ENCODE measurements around the gene CLDN19.
"Not testable (repeated sequence)": the region's sequence is repeated elsewhere in the genome, so short reads cannot be mapped to it uniquely, and the experiment has no call there.

CLDN19 gene

DNA sequence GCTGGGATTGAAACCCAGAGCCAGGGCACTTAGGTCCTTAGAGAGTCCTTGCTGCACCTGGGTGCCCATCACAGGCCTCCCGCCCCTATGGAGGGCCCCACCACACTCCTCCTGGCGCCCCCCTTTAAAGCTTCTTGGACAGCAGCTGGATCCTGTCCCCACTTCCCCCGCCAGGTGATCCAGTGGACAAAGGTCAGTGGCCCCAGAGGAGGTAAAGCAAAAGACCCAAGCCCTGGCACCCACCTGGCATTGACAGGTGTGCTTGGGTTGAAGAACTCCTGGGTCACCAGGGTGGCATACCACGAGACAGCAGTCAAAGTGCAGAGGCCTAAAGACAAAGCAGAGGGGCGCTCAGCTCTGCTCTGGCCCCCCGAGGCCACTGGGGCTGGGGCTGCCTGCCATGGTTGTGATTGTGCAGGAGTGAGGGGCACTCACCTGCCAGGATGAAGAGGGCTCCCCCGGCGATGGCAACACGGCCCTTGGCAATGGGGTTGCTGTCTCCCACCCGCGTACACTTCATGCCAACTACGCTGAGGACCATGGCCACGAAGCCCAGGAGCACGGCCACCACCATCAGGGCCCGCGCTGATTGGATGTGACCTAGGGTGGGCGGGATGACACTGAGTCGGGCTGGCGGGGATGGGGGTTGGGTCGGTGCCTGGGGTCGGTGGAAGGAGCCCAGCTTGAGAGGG, 1.9 kb downstream of the CLDN19 start:
- no peak for DNase-seq (ENCODE audit: low read depth)

DNA sequence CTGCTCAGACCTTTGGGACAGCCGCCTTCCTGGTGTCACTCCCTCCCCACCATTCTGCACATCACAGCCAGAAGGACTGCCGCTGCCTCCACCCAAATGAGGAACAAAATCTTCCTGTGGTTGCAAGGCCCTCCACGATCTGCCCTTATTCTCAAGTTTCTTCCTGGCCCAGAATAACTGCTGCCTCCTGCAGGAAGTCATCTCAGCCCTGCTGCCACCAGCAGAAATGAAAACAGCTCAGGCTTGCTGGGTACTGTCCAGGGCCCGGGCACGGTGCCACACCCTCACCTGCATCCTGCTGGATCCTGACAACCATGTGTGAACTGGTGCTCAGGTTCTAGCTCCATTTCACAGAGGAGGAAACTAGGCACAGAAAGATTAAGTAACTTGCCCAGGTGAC, 2.8 kb downstream of the CLDN19 start:
- no peak for DNase-seq (ENCODE audit: low read depth)

DNA sequence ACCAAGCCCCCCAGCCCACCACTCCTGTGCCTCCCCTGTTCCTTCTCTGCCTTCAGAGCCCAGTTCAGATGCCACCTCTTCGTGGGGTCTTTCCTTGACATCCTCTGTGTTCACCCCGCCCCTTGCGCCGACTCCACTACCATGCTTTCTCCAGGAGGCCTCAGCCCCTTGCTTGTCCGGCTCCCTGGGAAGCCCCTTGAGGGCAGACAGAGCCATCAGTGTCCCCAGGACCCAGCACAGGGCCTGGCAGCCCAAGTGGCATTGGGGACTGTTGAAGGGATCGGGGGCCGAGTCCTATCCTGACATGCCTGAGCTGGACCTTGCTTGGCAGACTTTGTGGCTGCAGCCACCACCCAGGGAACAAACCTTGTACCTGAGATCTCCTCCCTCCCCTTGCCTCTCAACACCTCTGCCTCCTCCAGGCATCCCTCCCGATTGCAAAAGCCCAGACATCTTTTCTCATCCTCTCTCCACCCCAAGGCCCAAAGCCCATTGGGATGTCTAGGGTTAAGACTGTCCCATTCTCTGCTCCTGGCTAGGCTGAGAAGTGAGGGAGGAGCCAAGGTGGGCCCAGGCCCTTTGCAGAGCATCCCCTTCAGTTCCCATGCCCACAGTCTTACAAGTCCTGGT, 3.4 kb downstream of the CLDN19 start:
- DNase-seq (ENCODE audit: low read depth), result no peak

DNA sequence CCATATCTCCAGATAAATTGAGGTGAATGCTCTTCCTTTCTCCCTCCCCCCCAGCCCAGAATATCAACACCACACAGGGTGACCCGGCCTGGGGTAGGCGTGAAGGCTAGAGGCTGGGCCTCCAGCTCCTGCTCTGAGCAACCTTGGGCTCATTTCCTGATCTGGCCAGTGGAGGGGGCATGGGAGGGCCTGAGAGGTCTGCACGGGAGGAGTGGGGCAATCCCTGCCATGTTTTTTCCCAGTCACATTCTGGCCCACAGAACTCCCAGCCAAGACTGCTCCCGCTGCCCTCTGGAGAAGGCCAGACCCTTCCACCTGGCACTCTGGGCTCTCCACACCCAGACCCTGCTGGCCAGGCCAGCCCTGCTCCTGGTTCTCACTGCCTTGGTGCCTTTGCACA, 3.9 kb downstream of the CLDN19 start:
- DNase-seq (ENCODE audit: low read depth), result no peak

DNA sequence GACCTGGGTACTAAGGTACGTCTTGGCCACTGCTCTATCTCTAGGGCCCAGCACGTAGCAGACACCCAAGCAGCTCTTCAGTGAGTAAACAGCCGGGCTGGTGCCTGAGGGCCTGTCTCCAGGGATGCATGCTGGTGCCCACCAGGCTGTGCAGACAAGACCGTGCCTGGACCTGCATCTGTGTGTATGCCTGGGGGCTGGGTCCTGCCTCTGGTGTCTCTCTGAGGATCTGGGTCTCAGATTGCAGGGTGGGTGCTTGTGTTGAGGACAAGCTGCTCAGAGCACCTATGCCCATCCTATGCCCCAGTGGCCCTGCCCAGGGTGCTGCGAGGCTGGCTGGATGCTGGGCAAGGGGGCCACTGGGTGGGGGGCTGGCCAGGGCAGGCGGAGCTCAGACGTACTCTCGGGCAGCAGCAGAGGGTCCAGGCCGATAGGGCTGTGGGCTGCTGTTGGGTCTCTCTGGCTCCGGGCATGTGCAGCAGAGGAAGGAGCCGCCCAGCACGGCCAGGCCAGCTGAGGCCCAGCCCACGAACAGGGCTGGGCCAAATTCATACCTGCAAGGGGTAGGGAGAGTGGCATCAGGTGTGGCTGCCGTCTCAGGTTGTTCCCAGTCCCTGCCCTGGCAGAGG, 4.4 kb downstream of the CLDN19 start:
- no peak for DNase-seq (ENCODE audit: low read depth)

DNA sequence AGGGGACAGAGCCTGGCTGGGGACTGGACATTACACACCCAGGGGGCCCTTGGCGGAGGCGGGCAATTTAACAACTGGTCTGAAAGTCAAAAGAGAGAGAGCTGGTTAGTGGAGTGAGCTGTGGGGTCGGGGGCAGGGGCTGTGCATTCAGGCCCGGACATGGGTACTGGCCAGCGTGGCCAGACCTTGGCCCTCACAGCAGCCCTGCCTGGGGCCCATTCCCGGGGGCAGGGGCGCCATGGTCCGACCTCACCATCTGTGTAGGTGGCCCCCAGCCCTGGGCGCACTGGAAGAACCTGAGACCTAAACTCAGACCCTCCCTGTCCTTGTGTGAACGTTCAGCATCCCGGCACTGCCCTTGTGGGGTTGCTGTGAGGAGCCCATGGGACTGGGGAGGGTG, 5.0 kb downstream of the CLDN19 start:
- DNase-seq (ENCODE audit: low read depth), result no peak

DNA sequence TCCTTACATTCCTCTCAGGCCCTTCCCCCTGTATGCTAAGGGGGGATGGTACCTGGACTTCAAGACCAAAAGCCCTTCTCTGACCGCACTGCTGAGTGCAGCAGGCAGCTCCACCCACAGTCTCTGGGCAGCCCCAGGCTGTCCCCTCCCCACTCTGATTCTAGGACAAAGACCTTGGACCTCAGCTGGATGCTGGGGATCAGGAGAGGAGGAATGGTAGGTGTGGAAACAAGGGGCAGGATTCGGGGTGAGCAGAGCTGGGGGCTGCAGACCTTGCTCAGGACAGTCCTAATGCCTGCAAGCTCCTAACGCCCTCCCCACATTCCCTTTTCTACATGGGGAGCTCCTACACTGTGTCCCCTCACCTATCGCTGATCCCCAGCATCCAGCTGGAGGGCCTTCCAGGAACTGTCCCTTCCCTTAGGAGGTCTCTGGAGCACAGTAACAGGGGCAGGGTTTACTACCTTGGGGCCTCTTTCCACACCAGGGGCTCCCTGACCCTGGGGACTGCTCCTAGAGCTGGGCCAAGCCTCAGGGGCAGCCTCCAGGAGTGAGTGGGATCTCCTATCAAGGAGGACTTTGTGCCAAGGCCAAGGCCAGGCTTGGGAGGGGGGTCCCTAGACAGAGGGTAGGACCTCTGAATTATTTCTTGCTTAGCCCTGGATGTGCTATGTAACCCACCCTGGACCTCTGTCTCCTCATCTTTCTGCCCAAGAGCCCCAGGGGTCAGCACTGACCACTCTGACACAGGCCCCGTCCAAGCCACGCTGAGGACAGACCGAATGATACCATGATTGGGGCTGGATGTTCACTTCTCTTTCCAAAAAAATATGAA, 5.6 kb downstream of the CLDN19 start:
- no peak for DNase-seq (ENCODE audit: low read depth)

DNA sequence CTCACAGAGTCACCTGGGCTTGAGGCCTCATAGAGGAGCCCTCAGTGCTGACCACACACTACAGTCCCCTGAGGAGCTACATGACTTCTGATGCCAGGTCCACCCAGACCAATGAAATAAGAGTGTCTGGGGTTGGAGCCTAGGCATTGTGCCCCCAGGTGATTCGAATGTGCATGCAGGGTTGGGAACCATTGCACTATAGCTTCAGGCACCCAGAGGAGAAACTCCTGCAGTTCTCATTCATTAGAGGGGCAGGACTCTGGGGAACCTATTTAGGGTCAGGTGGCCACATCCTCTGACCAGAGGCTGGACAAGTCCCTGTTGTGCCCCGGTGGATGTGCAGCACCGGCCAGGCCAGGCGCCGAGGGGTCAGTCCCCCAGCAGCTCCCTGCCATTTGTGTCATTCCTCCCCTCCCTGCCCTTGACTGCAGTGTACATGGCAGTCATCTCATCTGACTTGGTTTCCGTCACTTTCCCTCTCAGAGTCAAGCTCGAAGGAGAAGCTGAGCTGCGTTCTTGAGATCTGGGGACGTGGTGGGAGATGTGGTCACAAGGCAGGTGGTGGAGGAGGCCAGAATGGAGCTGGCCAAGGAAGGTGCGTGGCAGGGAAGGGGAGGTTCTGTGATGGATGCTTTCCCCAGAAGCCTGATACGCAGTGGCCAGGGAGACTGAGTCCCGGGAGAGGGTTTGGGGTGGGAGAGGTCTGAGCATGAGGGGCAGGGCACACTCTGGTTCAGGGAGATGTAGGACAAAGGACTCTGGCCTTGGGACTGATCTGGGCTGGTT, 6.4 kb downstream of the CLDN19 start:
- no peak for DNase-seq (ENCODE audit: low read depth)

DNA sequence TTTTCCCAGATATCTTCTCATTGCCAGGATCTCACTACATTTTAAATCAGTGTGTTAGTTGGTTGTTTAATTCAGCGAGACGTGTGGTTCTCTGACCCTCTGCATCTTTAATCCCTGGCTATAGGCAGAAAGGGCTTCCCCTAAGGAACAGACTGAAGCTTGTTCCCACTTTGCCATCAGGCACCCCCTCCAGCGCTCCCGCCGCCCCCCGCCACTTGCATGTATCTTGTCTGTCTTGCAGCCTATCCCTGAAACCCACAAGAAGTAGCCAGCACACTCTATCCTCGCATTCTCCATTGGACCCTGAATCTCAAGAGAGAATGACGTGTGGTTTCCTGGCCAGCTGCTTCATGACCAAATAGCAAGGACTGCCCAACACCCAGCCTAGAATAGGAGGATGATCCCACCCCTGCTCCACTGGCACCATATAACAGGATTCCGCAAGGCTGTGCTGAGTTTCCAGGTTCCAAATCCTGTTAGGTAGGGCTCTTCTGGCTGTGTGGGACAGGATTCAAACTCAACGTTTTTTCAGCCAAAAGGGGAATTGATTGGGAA, 7.8 kb downstream of the CLDN19 start:
- no peak for DNase-seq (ENCODE audit: low read depth)

DNA sequence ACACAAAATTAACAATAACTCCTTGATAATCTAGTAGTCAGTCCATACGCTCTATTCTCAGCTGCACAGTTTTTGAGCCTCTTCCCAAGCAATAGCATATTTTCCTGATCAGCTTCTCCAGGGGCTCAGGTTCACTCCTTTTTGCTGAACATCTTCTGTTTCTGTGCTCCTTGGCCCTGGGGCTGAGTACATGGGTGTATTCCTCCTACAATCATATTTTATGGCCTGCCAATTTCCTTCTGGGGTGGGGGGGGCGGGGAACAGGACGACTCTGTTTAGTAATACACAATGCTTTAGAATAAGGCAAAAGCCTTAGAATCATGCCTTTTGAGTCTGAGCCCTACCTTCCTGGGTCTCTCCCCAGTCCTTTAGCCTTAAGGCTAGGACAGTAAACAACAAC, 8.5 kb downstream of the CLDN19 start:
- no peak for DNase-seq (ENCODE audit: low read depth)

DNA sequence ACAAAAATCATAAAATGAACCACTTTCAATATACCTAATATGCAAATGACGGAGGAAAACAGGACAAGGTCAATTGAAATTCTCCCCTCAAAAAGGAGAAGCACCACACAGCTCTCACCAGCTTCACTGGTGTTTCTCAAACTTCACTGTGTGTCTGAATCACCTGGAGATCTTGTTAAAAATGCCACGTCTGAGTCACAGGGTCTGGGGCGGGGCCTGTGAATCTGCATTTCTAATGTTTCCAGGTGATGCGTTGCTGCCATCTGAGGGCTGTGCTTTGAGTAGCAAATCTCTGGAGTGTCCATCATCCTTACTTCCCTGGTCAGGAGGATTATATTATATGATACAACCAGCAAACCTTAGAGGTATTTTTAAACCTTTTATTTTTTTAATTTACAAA, 9.0 kb downstream of the CLDN19 start:
- no peak for DNase-seq (ENCODE audit: low read depth)

DNA sequence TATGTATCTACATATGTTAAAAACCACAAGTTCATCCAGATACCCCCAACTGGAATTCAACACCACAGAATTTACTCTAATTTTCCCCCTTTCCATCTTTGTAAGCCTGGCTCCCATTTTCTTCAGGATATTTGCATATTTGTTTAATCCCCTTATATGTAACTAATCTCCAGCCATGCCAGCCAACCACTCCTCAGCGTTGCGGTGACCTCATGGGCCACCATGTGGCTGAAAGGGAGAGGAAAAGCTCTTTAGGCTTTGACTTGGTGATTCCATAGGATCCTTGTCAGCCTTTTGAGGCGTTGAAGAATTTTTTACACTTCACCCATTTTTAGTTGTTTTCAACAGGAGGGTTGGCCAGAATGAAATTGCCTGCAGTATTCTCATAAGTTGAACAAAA, 10.0 kb downstream of the CLDN19 start:
- no peak for DNase-seq (ENCODE audit: low read depth)

DNA sequence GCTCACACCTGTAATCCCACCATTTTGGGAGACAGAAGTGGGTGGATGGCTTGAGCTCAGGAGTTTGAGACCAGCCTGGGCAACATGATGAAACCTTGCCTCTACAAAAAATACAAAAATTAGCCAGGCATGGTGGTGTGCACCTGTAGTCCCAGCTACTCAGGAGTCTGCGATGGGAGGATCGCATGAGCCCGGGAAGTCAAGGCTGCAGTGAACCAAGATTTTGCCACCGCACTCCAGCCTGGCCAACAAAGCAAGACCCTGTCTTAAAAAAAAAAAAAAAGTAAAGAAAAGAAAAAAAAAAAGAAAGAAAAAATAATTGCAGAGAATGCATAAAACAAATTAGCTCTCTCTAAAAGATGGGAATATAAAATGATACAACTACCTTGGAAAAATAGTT, 14.2 kb downstream of the CLDN19 start:
- not testable (repeated sequence) for DNase-seq (ENCODE audit: low read depth)

DNA sequence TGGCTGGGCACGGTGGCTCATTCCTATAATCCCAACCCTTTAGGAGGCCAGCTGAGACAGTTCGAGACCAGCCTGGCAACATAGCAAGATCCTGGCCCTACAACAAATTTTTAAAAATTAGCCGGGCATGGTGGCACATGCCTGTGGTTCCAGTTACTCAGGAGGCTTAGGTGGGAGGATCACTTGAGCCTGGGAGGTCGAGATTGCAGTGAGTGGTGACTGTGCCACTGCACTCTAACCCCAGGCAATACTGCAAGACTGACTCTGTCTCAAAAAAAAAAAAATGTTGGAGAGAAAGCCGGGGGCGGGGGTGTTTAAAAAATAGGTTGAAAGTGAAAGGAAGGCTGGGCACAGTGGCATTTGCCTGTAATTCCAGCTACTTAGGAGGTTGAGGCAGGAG, 16.5 kb downstream of the CLDN19 start:
- no peak for DNase-seq (ENCODE audit: low read depth)

DNA sequence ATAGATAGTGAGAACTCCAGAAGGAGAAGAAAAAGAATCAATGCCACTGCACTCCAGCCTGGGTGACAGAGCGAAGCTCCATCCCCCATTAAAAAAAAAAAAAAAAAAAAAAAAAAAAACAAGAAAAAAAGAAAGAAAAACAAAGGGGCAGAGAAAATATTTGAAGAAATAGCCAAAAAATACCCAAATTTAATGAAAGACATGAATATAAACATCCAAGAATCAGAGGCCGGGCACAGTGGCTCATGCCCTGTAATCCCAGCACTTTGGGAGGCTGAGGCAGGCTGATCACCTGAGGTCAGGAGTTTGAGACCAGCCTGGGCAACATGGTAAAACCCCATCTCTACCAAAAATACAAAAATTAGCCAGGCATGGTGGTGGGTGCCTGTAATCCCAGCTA, 17.6 kb downstream of the CLDN19 start:
- DNase-seq (ENCODE audit: low read depth), result not testable (repeated sequence)

DNA sequence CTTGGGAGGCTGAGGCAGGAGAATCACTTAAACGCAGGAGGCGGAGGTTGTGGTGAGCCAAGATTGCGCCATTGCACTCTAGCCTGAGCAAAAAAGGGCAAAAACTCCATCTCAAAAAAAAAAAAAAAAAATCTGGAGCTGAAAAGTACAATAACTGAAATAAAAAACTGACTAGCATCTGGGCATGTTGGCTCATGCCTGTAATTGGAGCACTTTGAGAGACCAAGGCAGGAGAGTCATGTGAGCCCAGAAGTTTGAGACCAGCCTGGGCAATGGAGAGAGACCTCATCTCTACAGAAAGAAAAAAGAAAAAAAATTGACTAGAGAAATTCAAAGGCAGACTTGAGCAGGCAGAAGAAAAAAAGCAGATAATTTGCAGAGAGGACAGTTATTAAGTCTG, 18.1 kb downstream of the CLDN19 start:
- DNase-seq (ENCODE audit: low read depth), result no peak

DNA sequence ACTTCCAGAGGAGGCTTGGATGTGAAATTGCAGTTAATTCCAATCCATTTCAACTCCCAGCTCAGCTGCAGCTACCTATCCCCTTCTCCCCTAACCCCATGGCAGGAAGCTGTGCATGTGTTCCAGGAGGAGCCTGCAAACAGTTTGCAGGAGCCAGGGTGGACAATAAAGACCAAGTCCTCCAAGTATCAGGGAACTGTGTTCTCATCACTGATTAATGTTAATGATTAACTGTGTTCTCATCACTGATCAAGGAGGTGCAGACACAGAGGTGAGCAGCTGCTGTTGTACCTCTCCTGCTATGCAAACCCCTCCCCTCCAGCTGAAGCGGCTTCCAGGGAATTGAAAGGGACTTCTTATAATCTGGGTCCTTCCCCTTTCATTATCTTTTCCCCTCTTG, 19.2 kb downstream of the CLDN19 start:
- DNase-seq (ENCODE audit: low read depth), result no peak

DNA sequence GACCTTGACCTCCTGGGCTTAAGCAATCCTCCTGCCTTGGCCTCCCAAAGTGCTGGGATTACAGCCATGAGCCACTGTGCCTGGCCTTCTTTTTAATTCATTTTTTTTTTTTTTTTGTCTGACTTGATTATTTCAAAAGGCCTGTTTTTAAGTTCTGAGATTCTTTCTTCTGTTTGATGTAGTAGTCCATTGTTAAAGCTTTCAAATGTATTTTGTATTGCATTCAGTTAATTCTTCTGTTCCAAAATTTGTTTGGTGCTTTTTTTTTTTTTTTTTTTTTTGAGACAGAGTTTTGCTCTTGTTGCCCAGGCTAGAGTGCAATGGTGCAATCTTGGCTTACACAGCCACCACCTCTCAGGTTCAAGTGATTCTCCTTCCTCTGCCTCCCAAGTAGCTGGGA, 25.6 kb downstream of the CLDN19 start:
- DNase-seq (ENCODE audit: low read depth), result not testable (repeated sequence)

DNA sequence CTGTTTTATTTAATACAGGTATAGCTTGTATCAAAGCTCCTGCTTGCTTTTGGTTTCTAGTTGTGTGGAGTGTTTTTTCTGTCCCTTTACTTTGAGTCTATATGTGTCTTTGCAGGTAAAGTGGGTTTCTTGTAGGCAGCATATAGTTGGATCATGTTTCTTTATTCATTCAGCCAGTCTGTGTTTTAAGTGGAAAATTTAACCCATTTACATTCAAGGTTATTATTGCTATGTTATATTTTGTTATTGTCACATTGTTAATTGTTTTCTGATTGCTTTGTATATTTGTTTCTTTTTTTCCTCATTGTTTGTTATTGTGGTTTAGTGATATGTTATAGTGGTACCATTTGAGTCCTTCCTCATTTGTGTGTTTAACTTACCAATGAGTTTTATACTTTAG, 26.7 kb downstream of the CLDN19 start:
- DNase-seq (ENCODE audit: low read depth), result no peak

DNA sequence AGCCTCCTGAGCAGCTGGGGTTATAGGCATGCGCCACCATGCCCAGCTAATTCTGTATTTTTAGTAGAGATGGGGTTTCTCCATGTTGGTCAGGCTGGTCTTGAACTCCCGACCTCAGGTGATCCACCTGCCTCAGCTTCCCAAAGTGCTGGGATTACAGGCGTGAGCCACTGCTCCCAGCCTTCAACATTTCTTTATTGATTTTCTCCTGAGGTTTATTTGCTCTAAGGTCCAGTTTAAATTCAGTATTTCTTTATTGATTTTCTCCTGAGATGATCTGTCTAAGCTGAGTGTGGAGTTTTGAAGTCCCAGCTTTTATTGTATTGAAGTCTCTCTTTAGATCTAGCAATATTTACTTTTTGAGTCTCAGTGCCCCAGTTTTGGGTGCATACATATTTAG, 27.2 kb downstream of the CLDN19 start:
- DNase-seq (ENCODE audit: low read depth), result not testable (repeated sequence)

DNA sequence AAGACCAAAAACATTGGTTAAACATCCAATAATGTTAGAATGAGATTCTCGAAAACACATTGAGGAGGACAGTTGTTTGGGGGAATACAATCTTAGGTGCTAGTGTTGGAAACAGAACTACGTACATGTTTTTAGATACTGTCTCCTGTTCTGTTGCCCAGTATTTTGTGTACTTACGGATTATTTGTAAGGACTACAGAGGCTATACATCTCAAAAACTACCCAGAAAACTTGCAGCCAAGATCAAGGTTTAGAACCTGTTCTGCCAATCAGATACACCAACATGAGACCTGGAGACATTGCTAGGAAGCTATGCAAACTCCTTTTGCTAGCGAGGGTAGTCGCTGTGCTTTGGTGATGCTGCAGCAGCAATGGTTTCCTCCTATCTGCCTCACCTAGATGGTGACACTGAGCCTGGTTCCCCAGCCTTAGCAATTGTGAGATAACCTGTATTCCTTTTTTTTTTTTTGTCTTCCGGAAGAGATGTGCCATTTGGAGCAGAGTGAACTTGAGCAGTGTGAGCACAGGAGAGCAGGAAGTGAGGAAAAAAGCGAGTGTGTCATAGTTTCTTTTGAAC, 36.1 kb downstream of the CLDN19 start:
- DNase-seq (ENCODE audit: low read depth), result no peak

Data from stimulated activated CD8-positive, alpha-beta memory T cell treated with anti-CD3 and anti-CD28 coated beads, Interleukin-12 subunit alpha, Interleukin-12 subunit beta, amount 100 ng/mL, for 1 hour (primary cell).